Head of caudate nucleus (tissue), 42 donors: ENCODE measurements around the gene CTIF.

ENCODE experiments used
- DNase-seq, 42 donors: peaks; one replicate each; pipeline versions ENCODE4 v3.0.0 to v3.0.0-alpha.2; 2020 to 2021; ENCODE audit warnings: mixed read lengths in 7 of 42
- intact Hi-C: fragments of 100-400 bp; cut with DNase I; formaldehyde crosslinking; loops from one replicate; pipeline ENCODE4 v1.15.0; 2022

The CTIF gene

GRCh38 chr18:48756511-48757226, 217.8 kb downstream of the CTIF start:
- intact Hi-C loops, result no loop called here
- no peak for DNase-seq

GRCh38 chr18:48757367-48757766, 218.5 kb downstream of the CTIF start:
- intact Hi-C loops, result no loop called here
- DNase-seq, result no peak

GRCh38 chr18:48757906-48758305, 219.1 kb downstream of the CTIF start:
- no peak for DNase-seq

GRCh38 chr18:48761582-48761981, 222.8 kb downstream of the CTIF start:
- DNase-seq, result no peak
- intact Hi-C loops, result no loop called here

More at GRCh38 chr18:48757906-48758305, 219.1 kb downstream of the CTIF start:
- intact Hi-C loops, result no loop called here

GRCh38 chr18:48762022-48762421, 223.2 kb downstream of the CTIF start:
- intact Hi-C loops, result no loop called here

GRCh38 chr18:48762836-48763718, 224.2 kb downstream of the CTIF start:
- no peak for DNase-seq
- intact Hi-C loops, result no loop called here

More at GRCh38 chr18:48762022-48762421, 223.2 kb downstream of the CTIF start:
- DNase-seq, result no peak

GRCh38 chr18:48763719-48764100, 224.9 kb downstream of the CTIF start:
- DNase-seq, result no peak
- intact Hi-C loops, result no loop called here

GRCh38 chr18:48765053-48765452, 226.2 kb downstream of the CTIF start:
- intact Hi-C loops, result no loop called here
- no peak for DNase-seq

- intact Hi-C loops, result no loop called here
- DNase-seq, result no peak
Observed at GRCh38 chr18:48766026-48766425, 227.2 kb downstream of the CTIF start.

GRCh38 chr18:48766487-48766886, 227.7 kb downstream of the CTIF start:
- intact Hi-C loops, result no loop called here
- DNase-seq, result no peak

GRCh38 chr18:48767090-48767690, 228.4 kb downstream of the CTIF start:
- no peak for DNase-seq
- intact Hi-C loops, result no loop called here

- intact Hi-C loops, result no loop called here
- no peak for DNase-seq
Observed at GRCh38 chr18:48769006-48769636, 230.3 kb downstream of the CTIF start.

- intact Hi-C loops, result no loop called here
- no peak for DNase-seq
Observed at GRCh38 chr18:48770243-48770642, 231.4 kb downstream of the CTIF start.

- intact Hi-C loops, result no loop called here
- peak in 1 of 42 donors; percentile 22 for DNase-seq
Observed at GRCh38 chr18:48771641-48772375, 233.0 kb downstream of the CTIF start.

- DNase-seq, result no peak
- intact Hi-C loops, result no loop called here
Observed at GRCh38 chr18:48772457-48772856, 233.6 kb downstream of the CTIF start.

GRCh38 chr18:48773821-48774220, 235.0 kb downstream of the CTIF start:
- no peak for DNase-seq
- intact Hi-C loops, result no loop called here

- no peak for DNase-seq
Observed at GRCh38 chr18:48774941-48775340, 236.1 kb downstream of the CTIF start.

GRCh38 chr18:48775372-48776155, 236.7 kb downstream of the CTIF start:
- no peak for DNase-seq
- intact Hi-C loops, result loop anchor here (5.0 kb wide), 2 partner anchors 172 to 402 kb away; no protein-coding TSS in a partner anchor

More at GRCh38 chr18:48774941-48775340, 236.1 kb downstream of the CTIF start:
- intact Hi-C loops, result loop anchor here (5.0 kb wide), 2 partner anchors 172 to 402 kb away; no protein-coding TSS in a partner anchor
